PFSK-1 (cell line): ENCODE data around the gene USH2A.

ENCODE experiments used
- FOXP2 ChIP-seq: optimal IDR thresholded peaks from 2 replicates; pipeline ENCODE3; 2011; ENCODE audit warnings: borderline replicate concordance, control low read depth, inconsistent platforms; ENCODE audit not compliant: insufficient read depth; ENCODE audit errors: extremely low read length, extremely low read depth
- POLR2AphosphoS5 ChIP-seq: IDR thresholded peaks from 2 replicates; pipeline ENCODE4 v1.6.1; 2012; ENCODE audit warnings: low read depth, mild to moderate bottlenecking, control low read depth, low read length, moderate library complexity
- SIN3A ChIP-seq: IDR thresholded peaks from 2 replicates; pipeline ENCODE4 v1.6.1; 2012; ENCODE audit warnings: mild to moderate bottlenecking, low read length, moderate library complexity, borderline replicate concordance; ENCODE audit not compliant: insufficient read depth
- TAF1 ChIP-seq: IDR thresholded peaks from 2 replicates; pipeline ENCODE4 v1.6.1; 2012; ENCODE audit warnings: low read length, control low read depth, borderline replicate concordance; ENCODE audit not compliant: insufficient read depth
- TF ChIP-seq, protein P1 (sequence below), 2 experiments: IDR thresholded peaks; 2 replicates each; pipeline versions ENCODE4 v1.6.1 to v1.8.0; 2011 to 2012; ENCODE audit warnings: low read depth in 2 of 2, low read length in 2 of 2, control low read depth in 1 of 2, inconsistent platforms in 1 of 2, mild to moderate bottlenecking in 1 of 2, moderate library complexity in 1 of 2; ENCODE audit not compliant: insufficient read depth in 1 of 2

The USH2A gene

DNA sequence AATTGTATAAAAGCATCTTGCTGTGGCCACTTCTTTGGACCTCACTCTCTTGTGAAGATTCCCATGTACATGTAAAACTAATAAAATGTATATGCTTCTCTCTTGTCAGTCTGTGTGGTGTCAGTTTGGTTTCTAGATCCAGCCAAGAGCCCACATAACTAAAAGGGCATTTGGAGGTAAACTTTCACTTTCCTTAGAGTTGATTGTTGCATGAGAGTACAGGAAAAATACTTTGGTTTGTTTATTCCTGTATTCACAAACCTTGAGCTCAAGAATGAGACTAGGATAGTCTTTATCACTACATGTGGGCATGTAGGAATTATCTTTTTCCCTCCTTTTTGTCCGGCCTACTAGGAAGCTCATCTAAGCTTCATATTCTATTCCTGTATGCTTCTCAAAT lies 805.3 kb downstream of the USH2A start:
- TF ChIP-seq, protein P1, sequence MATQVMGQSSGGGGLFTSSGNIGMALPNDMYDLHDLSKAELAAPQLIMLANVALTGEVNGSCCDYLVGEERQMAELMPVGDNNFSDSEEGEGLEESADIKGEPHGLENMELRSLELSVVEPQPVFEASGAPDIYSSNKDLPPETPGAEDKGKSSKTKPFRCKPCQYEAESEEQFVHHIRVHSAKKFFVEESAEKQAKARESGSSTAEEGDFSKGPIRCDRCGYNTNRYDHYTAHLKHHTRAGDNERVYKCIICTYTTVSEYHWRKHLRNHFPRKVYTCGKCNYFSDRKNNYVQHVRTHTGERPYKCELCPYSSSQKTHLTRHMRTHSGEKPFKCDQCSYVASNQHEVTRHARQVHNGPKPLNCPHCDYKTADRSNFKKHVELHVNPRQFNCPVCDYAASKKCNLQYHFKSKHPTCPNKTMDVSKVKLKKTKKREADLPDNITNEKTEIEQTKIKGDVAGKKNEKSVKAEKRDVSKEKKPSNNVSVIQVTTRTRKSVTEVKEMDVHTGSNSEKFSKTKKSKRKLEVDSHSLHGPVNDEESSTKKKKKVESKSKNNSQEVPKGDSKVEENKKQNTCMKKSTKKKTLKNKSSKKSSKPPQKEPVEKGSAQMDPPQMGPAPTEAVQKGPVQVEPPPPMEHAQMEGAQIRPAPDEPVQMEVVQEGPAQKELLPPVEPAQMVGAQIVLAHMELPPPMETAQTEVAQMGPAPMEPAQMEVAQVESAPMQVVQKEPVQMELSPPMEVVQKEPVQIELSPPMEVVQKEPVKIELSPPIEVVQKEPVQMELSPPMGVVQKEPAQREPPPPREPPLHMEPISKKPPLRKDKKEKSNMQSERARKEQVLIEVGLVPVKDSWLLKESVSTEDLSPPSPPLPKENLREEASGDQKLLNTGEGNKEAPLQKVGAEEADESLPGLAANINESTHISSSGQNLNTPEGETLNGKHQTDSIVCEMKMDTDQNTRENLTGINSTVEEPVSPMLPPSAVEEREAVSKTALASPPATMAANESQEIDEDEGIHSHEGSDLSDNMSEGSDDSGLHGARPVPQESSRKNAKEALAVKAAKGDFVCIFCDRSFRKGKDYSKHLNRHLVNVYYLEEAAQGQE (IDR thresholded peaks at IDR 0.05; ENCODE audit: insufficient read depth in 1 of 2, low read depth in 2 of 2, low read length in 2 of 2) = no peak
- TF ChIP-seq SIN3A (no peak), POLR2AphosphoS5 (no peak), FOXP2 (no peak), TAF1 (no peak)

GRCh38 chr1:215612391-215612790 lies 810.9 kb downstream of the USH2A start:
- TF ChIP-seq TAF1 (no peak), SIN3A (no peak), FOXP2 (no peak), POLR2AphosphoS5 (no peak)
- TF ChIP-seq, protein P1 (IDR thresholded peaks at IDR 0.05; ENCODE audit: insufficient read depth in 1 of 2, low read depth in 2 of 2, low read length in 2 of 2) = no peak

DNA sequence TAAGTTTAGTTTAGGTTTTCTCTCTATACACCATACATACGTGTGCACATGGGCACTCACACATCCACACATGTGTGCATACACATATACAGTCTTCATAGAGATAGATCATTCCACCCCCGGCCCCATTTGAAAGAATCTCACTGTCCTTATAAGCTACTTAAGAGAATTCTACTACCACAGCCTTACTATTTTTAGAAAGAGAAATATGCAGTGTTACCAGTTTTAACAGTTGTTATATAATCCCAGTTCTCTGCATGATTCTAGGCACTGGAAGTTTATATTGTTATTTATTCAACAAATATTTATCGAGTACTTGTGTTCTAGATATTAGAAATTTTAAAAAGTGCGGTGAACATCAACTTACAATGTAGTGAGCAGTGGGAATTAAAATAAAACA lies 814.6 kb downstream of the USH2A start:
- TF ChIP-seq SIN3A = no peak
- no peak for TF ChIP-seq FOXP2
- TF ChIP-seq, protein P1 (IDR thresholded peaks at IDR 0.05; ENCODE audit: insufficient read depth in 1 of 2, low read depth in 2 of 2, low read length in 2 of 2) = no peak
- no peak for TF ChIP-seq POLR2AphosphoS5
- no peak for TF ChIP-seq TAF1

GRCh38 chr1:215607412-215607811 lies 815.8 kb downstream of the USH2A start:
- TF ChIP-seq FOXP2 (no peak), SIN3A (no peak), POLR2AphosphoS5 (no peak), TAF1 (no peak)
- TF ChIP-seq, protein P1 (IDR thresholded peaks at IDR 0.05; ENCODE audit: insufficient read depth in 1 of 2, low read depth in 2 of 2, low read length in 2 of 2) = no peak

GRCh38 chr1:215606564-215607168 lies 816.6 kb downstream of the USH2A start:
- TF ChIP-seq, protein P1 (IDR thresholded peaks at IDR 0.05; ENCODE audit: insufficient read depth in 1 of 2, low read depth in 2 of 2, low read length in 2 of 2) = no peak
- TF ChIP-seq POLR2AphosphoS5 (no peak), TAF1 (no peak), FOXP2 (no peak)
